ENCODE measurements around the gene DZIP1L.

GRCh38 chr3:138025553-138025952 is 89.9 kb downstream of the DZIP1L start:
- TF ChIP-seq CTCF (IDR thresholded peaks at IDR 0.05) (no peak), POLR2A (IDR thresholded peaks at IDR 0.05) (no peak)
